NCI-H446 treated with DMSO at 0.1 percent for 48 hours (cell line): ENCODE results near the gene ALPG.
"Not testable (repeated sequence)": the region's sequence is repeated elsewhere in the genome, so short reads cannot be mapped to it uniquely, and the experiment has no call there.

Experiments
- DNase-seq: peaks from one replicate; lab custom pipeline; 2025; lab: John Stamatoyannopoulos, UW

Gene ALPG

GRCh38 chr2:232377319-232377718 is 29.3 kb upstream of the ALPG start:
- DNase-seq = no peak

- DNase-seq = no peak
Measured at GRCh38 chr2:232377841-232378734, 28.6 kb upstream of the ALPG start.

- not testable (repeated sequence) for DNase-seq
Measured at GRCh38 chr2:232378735-232379151, 27.9 kb upstream of the ALPG start, which contains the start of gene ALPP. TSS of gene ALPP (plus strand) at chr2:232378751. CDS start at chr2:232378803, 52 bp downstream.

- not testable (repeated sequence) for DNase-seq
Measured at GRCh38 chr2:232379610-232380590, 26.7 kb upstream of the ALPG start.

- DNase-seq = not testable (repeated sequence)
Measured at GRCh38 chr2:232381204-232382031, 25.2 kb upstream of the ALPG start.

- DNase-seq = no peak
Measured at GRCh38 chr2:232382331-232383225, 24.1 kb upstream of the ALPG start.

- DNase-seq = no peak
Measured at GRCh38 chr2:232384466-232384865, 22.2 kb upstream of the ALPG start.

- not testable (repeated sequence) for DNase-seq
Measured at GRCh38 chr2:232385058-232385457, 21.6 kb upstream of the ALPG start.

- DNase-seq = no peak
Measured at GRCh38 chr2:232385660-232386489, 20.8 kb upstream of the ALPG start.

- no peak for DNase-seq
Measured at GRCh38 chr2:232386490-232386739, 20.2 kb upstream of the ALPG start.

- DNase-seq = no peak
Measured at GRCh38 chr2:232386740-232387450, 19.7 kb upstream of the ALPG start.

- DNase-seq = no peak
Measured at GRCh38 chr2:232387451-232388171, 19.0 kb upstream of the ALPG start.

- no peak for DNase-seq
Measured at GRCh38 chr2:232388324-232388891, 18.2 kb upstream of the ALPG start.

- no peak for DNase-seq
Measured at GRCh38 chr2:232389327-232389726, 17.3 kb upstream of the ALPG start.

GRCh38 chr2:232390661-232391060 is 16.0 kb upstream of the ALPG start:
- no peak for DNase-seq

- no peak for DNase-seq
Measured at GRCh38 chr2:232393556-232393955, 13.1 kb upstream of the ALPG start.

GRCh38 chr2:232394431-232394830 is 12.2 kb upstream of the ALPG start:
- not testable (repeated sequence) for DNase-seq

- no peak for DNase-seq
Measured at GRCh38 chr2:232395586-232395985, 11.1 kb upstream of the ALPG start.
